Measurements from ENCODE around the gene TNP2. TPM values are rescaled to one million over a fixed set of nuclear protein-coding genes. Genes with fewer than 3 reads are reported as not detected.

TNP2 gene
- total and polyA plus RNA-seq, 12 donors: not detected

DNA sequence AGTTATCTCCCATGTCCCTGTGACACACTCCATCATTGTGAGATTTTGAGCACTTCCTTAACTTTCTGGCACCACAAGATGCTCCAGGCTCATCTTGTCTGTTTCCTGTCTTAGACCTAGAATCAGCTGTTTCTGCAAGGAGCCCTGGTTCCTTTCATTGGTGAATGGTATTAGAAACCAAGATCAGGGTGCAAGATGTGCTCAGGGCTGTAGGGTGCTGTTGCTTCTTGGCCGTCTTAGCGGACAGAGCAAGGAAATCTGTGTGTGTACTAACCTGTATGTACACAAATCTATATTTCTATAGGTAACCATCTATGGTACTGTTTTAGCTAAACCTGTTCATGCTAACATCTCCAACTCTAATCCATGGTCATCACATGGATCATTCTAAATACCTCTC lies 20.1 kb upstream of the TNP2 start:
- H3K9me3 ChIP-seq (replicated peaks in 1 of 3): no peaks in the 10 kb centered on the region
- intact Hi-C loops (cut with DNase I): no loop called here
- H3K27me3 ChIP-seq: no peaks in the 10 kb centered on the region
- WGBS, 4 donors: 96 to 100% (median 97%) methylated on average over 2 of the region's 2 CpGs
- no peaks in the 10 kb centered on the region for H3K4me1 ChIP-seq (replicated peaks in 1 of 2)
- no peak overlapping the region for H3K4me3 ChIP-seq
- no peak overlapping the region for H3K27ac ChIP-seq
- no peak for DNase-seq
- H3K36me3 ChIP-seq (replicated peaks in 1 of 2): no peaks in the 10 kb centered on the region
- TF ChIP-seq POLR2A (IDR thresholded peaks at IDR 0.05): no peak
- TF ChIP-seq, protein P1, sequence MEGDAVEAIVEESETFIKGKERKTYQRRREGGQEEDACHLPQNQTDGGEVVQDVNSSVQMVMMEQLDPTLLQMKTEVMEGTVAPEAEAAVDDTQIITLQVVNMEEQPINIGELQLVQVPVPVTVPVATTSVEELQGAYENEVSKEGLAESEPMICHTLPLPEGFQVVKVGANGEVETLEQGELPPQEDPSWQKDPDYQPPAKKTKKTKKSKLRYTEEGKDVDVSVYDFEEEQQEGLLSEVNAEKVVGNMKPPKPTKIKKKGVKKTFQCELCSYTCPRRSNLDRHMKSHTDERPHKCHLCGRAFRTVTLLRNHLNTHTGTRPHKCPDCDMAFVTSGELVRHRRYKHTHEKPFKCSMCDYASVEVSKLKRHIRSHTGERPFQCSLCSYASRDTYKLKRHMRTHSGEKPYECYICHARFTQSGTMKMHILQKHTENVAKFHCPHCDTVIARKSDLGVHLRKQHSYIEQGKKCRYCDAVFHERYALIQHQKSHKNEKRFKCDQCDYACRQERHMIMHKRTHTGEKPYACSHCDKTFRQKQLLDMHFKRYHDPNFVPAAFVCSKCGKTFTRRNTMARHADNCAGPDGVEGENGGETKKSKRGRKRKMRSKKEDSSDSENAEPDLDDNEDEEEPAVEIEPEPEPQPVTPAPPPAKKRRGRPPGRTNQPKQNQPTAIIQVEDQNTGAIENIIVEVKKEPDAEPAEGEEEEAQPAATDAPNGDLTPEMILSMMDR (IDR thresholded peaks at IDR 0.05): no peak

DNA sequence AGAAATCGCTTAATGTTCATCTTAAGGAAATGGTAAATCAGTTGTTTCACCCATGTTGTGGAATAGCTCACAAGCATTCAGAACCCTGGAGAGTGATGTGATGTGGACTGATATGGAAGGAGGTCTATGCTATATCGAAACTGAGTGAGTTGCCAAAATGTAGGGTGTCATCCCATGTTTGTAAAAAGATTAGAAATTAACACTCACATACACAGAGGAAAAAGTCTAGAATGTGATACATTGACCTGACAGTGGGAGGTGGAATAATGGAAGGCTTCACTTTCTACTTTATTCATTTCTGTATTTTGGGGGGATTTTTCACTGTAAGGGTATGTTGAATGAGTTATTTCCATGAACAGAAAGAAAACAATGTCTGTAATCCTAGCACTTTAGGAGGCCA lies 16.7 kb upstream of the TNP2 start:
- H3K27me3 ChIP-seq: no peaks in the 10 kb centered on the region
- intact Hi-C loops (cut with DNase I): no loop called here
- WGBS, 4 donors: 85 to 95% (median 88%) methylated on average over 2 of the region's 2 CpGs
- no peaks in the 10 kb centered on the region for H3K36me3 ChIP-seq (replicated peaks in 1 of 2)
- no peaks in the 10 kb centered on the region for H3K9me3 ChIP-seq (replicated peaks in 1 of 3)
- TF ChIP-seq POLR2A (IDR thresholded peaks at IDR 0.05): no peak
- TF ChIP-seq, protein P1 (IDR thresholded peaks at IDR 0.05): no peak
- H3K4me3 ChIP-seq: no peak overlapping the region
- no peak overlapping the region for H3K27ac ChIP-seq
- DNase-seq: no peak
- no peaks in the 10 kb centered on the region for H3K4me1 ChIP-seq (replicated peaks in 1 of 2)

DNA sequence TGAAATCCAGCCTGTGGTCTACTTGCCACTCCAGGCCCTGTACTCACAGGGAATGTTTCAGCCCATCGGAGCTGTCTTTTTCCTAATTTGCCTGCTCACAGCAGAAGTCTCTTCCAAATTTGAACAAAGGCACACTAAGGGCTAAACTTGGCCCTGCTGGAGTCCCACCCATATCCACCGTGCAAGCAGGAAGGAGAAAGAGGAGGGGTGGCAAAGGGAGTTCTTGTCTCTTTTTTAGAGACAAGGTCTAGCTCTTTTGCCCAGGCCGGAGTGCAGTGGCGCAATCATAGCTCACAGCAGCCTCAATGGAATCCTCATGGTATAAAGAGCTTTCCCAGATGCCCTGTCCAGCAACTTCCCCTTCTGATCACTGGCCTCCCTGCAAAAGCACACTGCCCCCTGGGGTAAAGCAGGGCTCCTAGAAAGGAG lies 14.7 kb upstream of the TNP2 start:
- Histone ChIP-seq H3K9me3 (replicated peaks in 1 of 3) (no peaks in the 10 kb centered on the region), H3K36me3 (replicated peaks in 1 of 2) (no peaks in the 10 kb centered on the region), H3K27me3 (no peaks in the 10 kb centered on the region), H3K4me3 (no peak overlapping the region), H3K27ac (no peak overlapping the region), H3K4me1 (replicated peaks in 1 of 2) (no peaks in the 10 kb centered on the region)
- whole genome bisulfite sequencing, 4 donors: 66 to 78% (median 75%) methylated on average over 2 to 4 of the region's 4 CpGs
- intact Hi-C loops (cut with DNase I): no loop called here
- TF ChIP-seq, protein P1 (IDR thresholded peaks at IDR 0.05): no peak
- TF ChIP-seq POLR2A (IDR thresholded peaks at IDR 0.05): no peak
- DNase-seq: peak in 1 of 7 donors; percentile 17

DNA sequence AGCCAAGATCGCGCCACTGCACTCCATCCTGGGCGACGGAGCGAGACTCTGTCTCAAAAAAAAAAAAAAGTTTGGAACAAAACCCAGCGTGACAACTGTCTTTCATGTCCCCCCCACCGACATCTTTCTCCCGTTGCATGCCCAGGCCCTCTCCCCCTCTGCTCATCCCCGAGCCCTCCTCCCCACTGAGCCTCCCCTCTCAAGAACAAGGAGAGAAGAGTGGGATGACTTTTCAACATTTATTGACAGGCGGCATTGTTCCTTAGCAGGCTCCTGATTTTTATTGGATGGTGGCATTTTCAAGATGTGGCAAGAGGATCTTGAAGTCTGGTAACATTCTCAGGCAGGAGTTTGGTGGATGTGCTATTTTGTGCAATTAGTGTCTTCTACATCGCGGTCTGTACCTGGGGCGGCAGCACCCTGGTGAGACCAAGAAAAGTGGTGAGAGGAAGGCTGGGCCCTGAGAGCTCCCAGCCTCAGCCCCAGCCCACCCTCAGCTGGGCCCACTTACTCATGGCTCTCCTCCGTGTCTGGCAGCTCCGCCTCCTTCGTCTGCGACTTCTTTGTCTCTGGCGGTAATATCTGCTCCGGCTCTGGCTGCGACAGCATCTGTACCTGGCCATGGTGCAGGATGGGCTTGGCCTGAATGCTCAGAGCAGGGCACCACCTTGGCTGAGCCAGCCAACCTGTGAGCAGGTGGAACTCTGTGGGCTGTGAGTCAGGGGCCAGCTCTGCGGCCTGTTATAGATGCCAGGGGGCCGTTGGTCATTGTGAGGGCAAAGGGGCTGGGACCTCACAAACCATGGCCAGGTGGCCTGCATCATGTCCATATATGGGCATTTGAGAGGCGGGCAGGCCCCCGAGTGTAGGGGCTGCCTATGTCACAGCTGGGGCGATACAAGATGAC lies 11.7 kb upstream of the TNP2 start, which contains the start of gene PRM1:
TSS of gene PRM1 (minus strand) at position 715 of the 907 bp plus-strand sequence. CDS start at position 623, 92 bp downstream.
- intact Hi-C loops (cut with DNase I): no loop called here
- H3K27ac ChIP-seq: no peak within 1 kb of the TSS
- WGBS, 4 donors: 86 to 89% (median 87%) methylated on average over 17 to 25 of the region's 25 CpGs
- no peak within 1 kb of the TSS for H3K4me3 ChIP-seq
- no peak for DNase-seq
- TF ChIP-seq POLR2A (IDR thresholded peaks at IDR 0.05): no peak
- TF ChIP-seq, protein P1 (IDR thresholded peaks at IDR 0.05): no peak
- no peaks in the 10 kb centered on the region for H3K9me3 ChIP-seq (replicated peaks in 1 of 3)
- H3K4me1 ChIP-seq (replicated peaks in 1 of 2): no peaks in the 10 kb centered on the region
- no peaks in the 10 kb centered on the region for H3K27me3 ChIP-seq
- no peaks in the 10 kb centered on the region for H3K36me3 ChIP-seq (replicated peaks in 1 of 2)
